Measurements from ENCODE around the gene RB1. TPM values are rescaled to one million over a fixed set of nuclear protein-coding genes. Genes with fewer than 3 reads are reported as not detected.

The RB1 gene
- total RNA-seq, 1 donor from 2014 or later, result 48.0 TPM

GRCh38 chr13:48429036-48429435 lies 125.5 kb downstream of the RB1 start:
- H3K4me3 Mint-ChIP-seq, result no peak overlapping the region
- peaks cover 3% of the 10 kb centered on the region for H3K9me3 Mint-ChIP-seq
- peaks cover 7% of the 10 kb centered on the region for H3K36me3 Mint-ChIP-seq (ENCODE audit: low read depth)
- peaks cover 22% of the 10 kb centered on the region for H3K4me1 Mint-ChIP-seq
- no peak overlapping the region for H3K27ac Mint-ChIP-seq (ENCODE audit: unreplicated experiment)
- no peaks in the 10 kb centered on the region for H3K27me3 Mint-ChIP-seq (ENCODE audit: low read depth)
- no peak for TF ChIP-seq CTCF (conservative IDR thresholded peaks at IDR 0.05)
- DNase-seq (ENCODE audit: low read depth, low spot score), result no peak

GRCh38 chr13:48429886-48430285 lies 126.3 kb downstream of the RB1 start:
- Mint-ChIP-seq H3K27ac (ENCODE audit: unreplicated experiment) (no peak overlapping the region), H3K27me3 (ENCODE audit: low read depth) (no peaks in the 10 kb centered on the region), H3K36me3 (ENCODE audit: low read depth) (peaks cover 11% of the 10 kb centered on the region), H3K4me1 (peaks cover 22% of the 10 kb centered on the region), H3K4me3 (no peak overlapping the region), H3K9me3 (peaks cover 3% of the 10 kb centered on the region)
- DNase-seq (ENCODE audit: low read depth, low spot score), result no peak
- no peak for TF ChIP-seq CTCF (conservative IDR thresholded peaks at IDR 0.05)

GRCh38 chr13:48431431-48431830 lies 127.9 kb downstream of the RB1 start:
- peak overlapping the region; percentile 27 for H3K4me3 Mint-ChIP-seq
- peaks cover 22% of the 10 kb centered on the region for H3K4me1 Mint-ChIP-seq
- TF ChIP-seq CTCF (conservative IDR thresholded peaks at IDR 0.05), result no peak
- no peak for DNase-seq (ENCODE audit: low read depth, low spot score)
- peaks cover 12% of the 10 kb centered on the region for H3K36me3 Mint-ChIP-seq (ENCODE audit: low read depth)
- peak overlapping the region; percentile 78 for H3K27ac Mint-ChIP-seq (ENCODE audit: unreplicated experiment)
- peaks cover 3% of the 10 kb centered on the region for H3K9me3 Mint-ChIP-seq
- H3K27me3 Mint-ChIP-seq (ENCODE audit: low read depth), result no peaks in the 10 kb centered on the region

GRCh38 chr13:48431987-48432615 lies 128.6 kb downstream of the RB1 start:
- peak overlapping the region; percentile 31 for H3K4me3 Mint-ChIP-seq
- H3K9me3 Mint-ChIP-seq, result no peaks in the 10 kb centered on the region
- no peaks in the 10 kb centered on the region for H3K27me3 Mint-ChIP-seq (ENCODE audit: low read depth)
- H3K27ac Mint-ChIP-seq (ENCODE audit: unreplicated experiment), result peak overlapping the region; percentile 73
- no peak for TF ChIP-seq CTCF (conservative IDR thresholded peaks at IDR 0.05)
- DNase-seq (ENCODE audit: low read depth, low spot score), result no peak
- H3K4me1 Mint-ChIP-seq, result peaks cover 22% of the 10 kb centered on the region
- peaks cover 8% of the 10 kb centered on the region for H3K36me3 Mint-ChIP-seq (ENCODE audit: low read depth)

DNA sequence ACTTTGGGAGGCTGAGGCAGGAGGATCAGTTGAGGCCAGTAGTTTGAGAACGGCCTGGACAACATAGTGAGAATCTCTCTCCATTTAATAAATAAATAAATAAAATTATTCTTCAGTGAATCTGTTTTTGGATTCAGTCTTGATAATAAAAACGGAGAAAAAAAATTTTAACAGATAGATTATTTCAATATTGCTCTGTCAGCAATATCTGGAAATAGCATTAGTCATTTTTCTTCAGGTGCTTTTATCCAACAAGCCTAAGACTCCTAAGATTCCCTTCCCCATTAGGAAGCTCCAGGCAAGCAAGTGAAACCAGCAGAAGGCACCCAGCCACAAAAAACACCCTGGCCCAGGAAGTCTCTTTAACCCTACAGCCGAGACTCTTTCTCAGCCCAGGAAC lies 130.6 kb downstream of the RB1 start:
- H3K4me1 Mint-ChIP-seq, result peaks cover 22% of the 10 kb centered on the region

More for the DNA sequence above, 130.6 kb downstream of the RB1 start:
- DNase-seq (ENCODE audit: low read depth, low spot score), result no peak
- no peak overlapping the region for H3K4me3 Mint-ChIP-seq
- H3K27ac Mint-ChIP-seq (ENCODE audit: unreplicated experiment), result no peak overlapping the region
- no peaks in the 10 kb centered on the region for H3K9me3 Mint-ChIP-seq
- no peak for TF ChIP-seq CTCF (conservative IDR thresholded peaks at IDR 0.05)
- peaks cover 8% of the 10 kb centered on the region for H3K36me3 Mint-ChIP-seq (ENCODE audit: low read depth)
- H3K27me3 Mint-ChIP-seq (ENCODE audit: low read depth), result no peaks in the 10 kb centered on the region
